ENCODE data around the gene RPL27A. TPM values are rescaled to one million over a fixed set of nuclear protein-coding genes. Genes with fewer than 3 reads are reported as not detected.

Gene RPL27A
- total RNA-seq, 4 donors from 2014 or later: 913 to 2,100 (median 1,383) TPM

DNA sequence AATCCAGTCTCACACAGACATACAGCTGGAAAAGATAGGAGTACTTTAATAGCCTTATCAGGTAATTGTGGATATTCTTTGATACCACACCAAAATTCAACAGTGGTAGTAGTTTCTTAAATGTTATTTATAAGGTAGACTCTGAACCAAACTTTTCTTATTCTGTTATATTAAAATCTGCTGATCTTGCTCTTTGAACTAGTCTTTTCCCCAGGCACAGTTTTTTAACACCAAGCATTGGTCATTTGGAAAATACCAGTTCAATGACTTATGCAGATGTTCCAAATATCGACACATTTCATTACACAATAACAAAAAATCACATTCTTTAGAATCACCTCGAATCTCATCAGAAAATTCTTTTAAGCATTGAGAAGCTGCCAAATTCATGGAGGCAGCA is 7.7 kb upstream of the RPL27A start:
- TF ChIP-seq POLR2A (IDR thresholded peaks at IDR 0.05): no peak
- TF ChIP-seq, protein P1, sequence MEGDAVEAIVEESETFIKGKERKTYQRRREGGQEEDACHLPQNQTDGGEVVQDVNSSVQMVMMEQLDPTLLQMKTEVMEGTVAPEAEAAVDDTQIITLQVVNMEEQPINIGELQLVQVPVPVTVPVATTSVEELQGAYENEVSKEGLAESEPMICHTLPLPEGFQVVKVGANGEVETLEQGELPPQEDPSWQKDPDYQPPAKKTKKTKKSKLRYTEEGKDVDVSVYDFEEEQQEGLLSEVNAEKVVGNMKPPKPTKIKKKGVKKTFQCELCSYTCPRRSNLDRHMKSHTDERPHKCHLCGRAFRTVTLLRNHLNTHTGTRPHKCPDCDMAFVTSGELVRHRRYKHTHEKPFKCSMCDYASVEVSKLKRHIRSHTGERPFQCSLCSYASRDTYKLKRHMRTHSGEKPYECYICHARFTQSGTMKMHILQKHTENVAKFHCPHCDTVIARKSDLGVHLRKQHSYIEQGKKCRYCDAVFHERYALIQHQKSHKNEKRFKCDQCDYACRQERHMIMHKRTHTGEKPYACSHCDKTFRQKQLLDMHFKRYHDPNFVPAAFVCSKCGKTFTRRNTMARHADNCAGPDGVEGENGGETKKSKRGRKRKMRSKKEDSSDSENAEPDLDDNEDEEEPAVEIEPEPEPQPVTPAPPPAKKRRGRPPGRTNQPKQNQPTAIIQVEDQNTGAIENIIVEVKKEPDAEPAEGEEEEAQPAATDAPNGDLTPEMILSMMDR (IDR thresholded peaks at IDR 0.05): no peak
- H3K4me3 ChIP-seq (ENCODE audit: low read depth, poor library complexity, severe bottlenecking): no peak overlapping the region
- WGBS, 2 donors: 73 to 78% methylated on average over 2 of the region's 2 CpGs
- intact Hi-C loops (cut with DNase I; ENCODE audit: low total_unique reads): no loop called here
- DNase-seq (ENCODE audit: low spot score in 2 of 2): no peak

DNA sequence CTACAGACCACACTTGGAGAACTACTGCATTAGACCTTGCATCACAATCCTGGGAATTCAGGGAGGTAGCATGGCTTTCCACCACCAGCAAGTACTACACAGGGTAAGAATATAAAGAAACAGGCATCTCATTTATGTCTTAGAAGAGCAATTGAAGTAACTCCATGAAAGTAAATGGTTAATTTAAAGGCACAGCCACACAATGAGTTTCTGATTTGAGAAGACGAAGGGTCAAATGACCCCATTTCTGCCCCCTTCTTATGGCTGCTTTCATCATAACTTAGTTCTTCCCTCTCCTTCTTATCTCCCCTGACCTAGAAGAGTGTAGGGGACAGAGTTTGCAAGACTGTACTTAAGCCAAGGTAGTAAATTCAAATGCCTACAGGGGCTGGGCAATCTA is 6.1 kb upstream of the RPL27A start:
- intact Hi-C loops (cut with DNase I; ENCODE audit: low total_unique reads): no loop called here
- 87 to 91% methylated on average over 1 of the region's 1 CpG for WGBS, 2 donors
- DNase-seq (ENCODE audit: low spot score in 2 of 2): no peak
- H3K4me3 ChIP-seq (ENCODE audit: low read depth, poor library complexity, severe bottlenecking): no peak overlapping the region
- no peak for TF ChIP-seq POLR2A (IDR thresholded peaks at IDR 0.05)
- TF ChIP-seq, protein P1 (IDR thresholded peaks at IDR 0.05): no peak

DNA sequence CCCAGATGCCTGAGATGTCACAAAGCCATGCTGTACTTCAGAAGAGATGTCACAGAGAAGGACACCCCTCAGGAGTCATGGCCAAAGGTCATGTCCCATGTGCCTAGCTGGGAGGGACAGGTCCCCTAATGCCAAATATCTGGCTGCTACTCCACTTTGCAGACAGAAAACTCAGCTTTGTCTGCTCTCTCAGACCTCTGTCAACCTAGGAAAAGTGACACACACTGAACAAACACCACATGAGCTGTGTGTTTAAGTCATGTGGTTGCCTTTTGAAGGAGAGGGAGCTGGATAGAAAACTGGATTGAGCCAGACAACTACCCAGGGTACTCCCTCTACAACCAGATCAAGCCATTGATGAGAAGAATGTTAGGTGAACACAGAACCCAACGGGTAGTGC is 3.6 kb upstream of the RPL27A start:
- 86 to 88% methylated on average over 1 of the region's 1 CpG for WGBS, 2 donors
- intact Hi-C loops (cut with DNase I; ENCODE audit: low total_unique reads): no loop called here

DNA sequence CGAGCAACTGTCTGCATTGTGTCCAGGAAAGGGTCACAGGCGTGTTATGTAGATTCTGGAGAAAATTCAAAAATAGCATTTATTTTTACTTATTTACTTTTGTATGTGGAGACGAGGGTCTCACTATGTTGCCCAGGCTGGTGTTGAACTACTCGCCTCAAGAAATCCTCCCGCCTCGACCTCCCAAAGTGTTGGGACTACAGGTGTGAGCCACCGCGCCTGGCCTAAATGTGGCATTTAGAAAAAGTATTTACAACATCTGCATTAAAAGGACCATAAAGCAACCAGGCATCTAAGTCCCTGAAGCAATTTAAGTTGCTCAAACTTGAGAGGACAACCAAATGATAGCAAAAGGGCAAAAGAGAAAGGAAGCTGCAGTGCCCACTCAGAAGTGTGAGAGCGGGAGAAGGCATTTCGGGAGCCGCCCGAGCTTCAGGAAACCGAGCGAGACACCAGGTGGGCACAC is 722 bp upstream of the RPL27A start:
- peak in 1 of 2 donors; percentile 84 for DNase-seq (ENCODE audit: low spot score in 2 of 2)
- TF ChIP-seq POLR2A (IDR thresholded peaks at IDR 0.05): no peak
- TF ChIP-seq, protein P1 (IDR thresholded peaks at IDR 0.05): no peak
- H3K4me3 ChIP-seq (ENCODE audit: low read depth, poor library complexity, severe bottlenecking): peak overlapping the region; percentile 100
- 19 to 24% methylated on average over 14 of the region's 14 CpGs for WGBS, 2 donors
- intact Hi-C loops (cut with DNase I; ENCODE audit: low total_unique reads): no loop called here

More for the DNA sequence above, 3.6 kb upstream of the RPL27A start:
- peak in 1 of 2 donors; percentile 32 for DNase-seq (ENCODE audit: low spot score in 2 of 2)
- TF ChIP-seq, protein P1 (IDR thresholded peaks at IDR 0.05): no peak
- TF ChIP-seq POLR2A (IDR thresholded peaks at IDR 0.05): no peak
- H3K4me3 ChIP-seq (ENCODE audit: low read depth, poor library complexity, severe bottlenecking): no peak overlapping the region

DNA sequence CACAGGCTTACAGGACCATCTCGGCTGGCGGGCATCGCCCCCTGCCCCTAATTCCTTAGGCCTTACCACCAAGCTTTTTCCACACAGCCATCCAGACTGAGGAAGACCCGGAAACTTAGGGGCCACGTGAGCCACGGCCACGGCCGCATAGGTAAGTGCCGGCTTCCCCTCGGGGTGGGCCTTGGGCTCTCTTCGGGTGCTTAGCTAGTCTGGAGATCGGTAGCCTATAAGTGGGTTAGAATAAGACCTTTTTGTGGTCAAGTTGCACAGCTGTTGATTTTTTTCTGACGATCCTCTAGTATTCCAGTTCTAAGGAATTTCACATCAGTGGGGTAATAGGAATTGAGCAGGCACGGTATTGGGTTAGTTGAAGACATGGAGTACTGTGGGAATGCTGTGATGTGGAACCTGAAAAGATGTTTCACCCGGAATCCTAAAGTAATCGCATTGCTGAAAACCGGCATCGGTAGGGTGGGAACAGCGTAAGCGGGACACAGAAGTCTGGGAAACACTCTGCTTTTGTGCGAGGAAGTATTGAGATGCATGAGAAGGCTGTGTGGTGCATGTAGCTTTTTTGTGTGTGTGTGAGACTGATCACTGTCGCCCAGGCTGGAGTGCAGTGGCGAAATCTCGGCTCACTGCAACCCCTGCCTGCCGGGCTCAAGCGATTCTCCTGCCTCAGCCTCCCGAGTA is 669 bp downstream of the RPL27A start:
- intact Hi-C loops (cut with DNase I; ENCODE audit: low total_unique reads): no loop called here
- H3K4me3 ChIP-seq (ENCODE audit: low read depth, poor library complexity, severe bottlenecking): peak overlapping the region; percentile 100
- DNase-seq (ENCODE audit: low spot score in 2 of 2): peak in 1 of 2 donors; percentile 84
- 4 to 5% methylated on average over 26 to 27 of the region's 27 CpGs for WGBS, 2 donors
- no peak for TF ChIP-seq POLR2A (IDR thresholded peaks at IDR 0.05)
- TF ChIP-seq, protein P1 (IDR thresholded peaks at IDR 0.05): no peak

Data from lower leg skin (tissue), 4 donors.